ENCODE measurements around the gene PARP14.

GRCh38 chr3:122674339-122674738, 6.3 kb upstream of the PARP14 start:
- no peak for TF ChIP-seq CTCF (tag by site-specific recombination; IDR thresholded peaks at IDR 0.05)
- no peak for TF ChIP-seq REST (tag by site-specific recombination; IDR thresholded peaks at IDR 0.05)
- TF ChIP-seq ATF2 (tag by site-specific recombination; IDR thresholded peaks at IDR 0.05; ENCODE audit: low read depth), result no peak
- no peak for TF ChIP-seq ZBTB49 (tag by site-specific recombination; IDR thresholded peaks at IDR 0.05; ENCODE audit: low read depth)
- TF ChIP-seq ZNF791 (tag by site-specific recombination; IDR thresholded peaks at IDR 0.05), result no peak
- TF ChIP-seq MZF1 (tag by site-specific recombination; IDR thresholded peaks at IDR 0.05; ENCODE audit: borderline replicate concordance), result no peak
- TF ChIP-seq MYNN (tag by site-specific recombination; IDR thresholded peaks at IDR 0.05; ENCODE audit: borderline replicate concordance), result no peak
- no peak for TF ChIP-seq ZNF639 (tag by site-specific recombination; IDR thresholded peaks at IDR 0.05)
- no peak for TF ChIP-seq ZSCAN5A (tag by site-specific recombination; IDR thresholded peaks at IDR 0.05)
- no peak for TF ChIP-seq ZNF324 (tag by site-specific recombination; IDR thresholded peaks at IDR 0.05)
- TF ChIP-seq YY2 (tag by site-specific recombination; IDR thresholded peaks at IDR 0.05), result no peak
